ENCODE measurements around the gene ANKRD29. TPM values are rescaled to one million over a fixed set of nuclear protein-coding genes. Genes with fewer than 3 reads are reported as not detected.

Gene ANKRD29
- polyA plus RNA-seq, 1 donor (not counting 4 experiments of a cell fraction or from before 2014, with no cell fraction given), result 3.7 TPM

- Histone ChIP-seq H3K36me3 (ENCODE audit: control insufficient read depth in 2 of 2, extremely low read depth in 1 of 2, insufficient read depth in 2 of 2, low read length in 2 of 2) (no peaks in the 10 kb centered on the region), H3K79me2 (ENCODE audit: control insufficient read depth, insufficient read depth, low read length) (no peaks in the 10 kb centered on the region), H3K9me3 (ENCODE audit: control insufficient read depth, low read depth, low read length) (no peaks in the 10 kb centered on the region), H4K20me1 (ENCODE audit: control insufficient read depth, extremely low read depth, insufficient read depth, low read length) (no peaks in the 10 kb centered on the region), H3K27me3 (ENCODE audit: control insufficient read depth, extremely low read depth, insufficient read depth, low read length) (no peaks in the 10 kb centered on the region), H3K4me3 (ENCODE audit: control insufficient read depth in 2 of 3, extremely low read depth in 1 of 3, insufficient read depth in 2 of 3, low read depth in 1 of 3, low read length in 3 of 3) (no peak overlapping the region), H2AFZ (ENCODE audit: control insufficient read depth, low read length) (no peak overlapping the region), H3K4me1 (ENCODE audit: control insufficient read depth, extremely low read depth, insufficient read depth, low read length) (peaks cover 4% of the 10 kb centered on the region), H3K9me1 (ENCODE audit: control insufficient read depth, extremely low read depth, insufficient read depth, low read length) (no peaks in the 10 kb centered on the region), H3K4me2 (ENCODE audit: control insufficient read depth, extremely low read depth, insufficient read depth, low read depth, low read length) (no peak overlapping the region), H3K9ac (ENCODE audit: control insufficient read depth, extremely low read depth, insufficient read depth, low read length) (no peak overlapping the region), H3K27ac (ENCODE audit: control insufficient read depth, insufficient read depth, low read length) (no peak overlapping the region)
- TF ChIP-seq, protein P1, sequence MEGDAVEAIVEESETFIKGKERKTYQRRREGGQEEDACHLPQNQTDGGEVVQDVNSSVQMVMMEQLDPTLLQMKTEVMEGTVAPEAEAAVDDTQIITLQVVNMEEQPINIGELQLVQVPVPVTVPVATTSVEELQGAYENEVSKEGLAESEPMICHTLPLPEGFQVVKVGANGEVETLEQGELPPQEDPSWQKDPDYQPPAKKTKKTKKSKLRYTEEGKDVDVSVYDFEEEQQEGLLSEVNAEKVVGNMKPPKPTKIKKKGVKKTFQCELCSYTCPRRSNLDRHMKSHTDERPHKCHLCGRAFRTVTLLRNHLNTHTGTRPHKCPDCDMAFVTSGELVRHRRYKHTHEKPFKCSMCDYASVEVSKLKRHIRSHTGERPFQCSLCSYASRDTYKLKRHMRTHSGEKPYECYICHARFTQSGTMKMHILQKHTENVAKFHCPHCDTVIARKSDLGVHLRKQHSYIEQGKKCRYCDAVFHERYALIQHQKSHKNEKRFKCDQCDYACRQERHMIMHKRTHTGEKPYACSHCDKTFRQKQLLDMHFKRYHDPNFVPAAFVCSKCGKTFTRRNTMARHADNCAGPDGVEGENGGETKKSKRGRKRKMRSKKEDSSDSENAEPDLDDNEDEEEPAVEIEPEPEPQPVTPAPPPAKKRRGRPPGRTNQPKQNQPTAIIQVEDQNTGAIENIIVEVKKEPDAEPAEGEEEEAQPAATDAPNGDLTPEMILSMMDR (optimal IDR thresholded peaks at IDR 0.05 in 1 of 3, IDR thresholded peaks at IDR 0.05 in 1 of 3, conservative IDR thresholded peaks at IDR 0.05 in 1 of 3; ENCODE audit: extremely low read depth in 1 of 3, insufficient read depth in 2 of 3, low read length in 3 of 3), result no peak
- no peak for TF ChIP-seq EZH2 (IDR thresholded peaks at IDR 0.05; ENCODE audit: low read length)
- DNase-seq (ENCODE audit: low read depth, low spot score) (no peak), FAIRE-seq (no peak)
- dilution Hi-C loops (cut with MboI; ENCODE audit: extremely low pct_ligation_motif_present, low sequenced_read_pairs), result no loop called here
These were observed 10.5 kb downstream of the ANKRD29 start for GRCh38 chr18:23652232-23652631.

- dilution Hi-C loops (cut with MboI; ENCODE audit: extremely low pct_ligation_motif_present, low sequenced_read_pairs), result no loop called here
- Histone ChIP-seq H3K4me3 (ENCODE audit: control insufficient read depth in 2 of 3, extremely low read depth in 1 of 3, insufficient read depth in 2 of 3, low read depth in 1 of 3, low read length in 3 of 3) (no peak overlapping the region), H3K4me1 (ENCODE audit: control insufficient read depth, extremely low read depth, insufficient read depth, low read length) (peaks cover 4% of the 10 kb centered on the region), H3K79me2 (ENCODE audit: control insufficient read depth, insufficient read depth, low read length) (no peaks in the 10 kb centered on the region), H3K9me3 (ENCODE audit: control insufficient read depth, low read depth, low read length) (no peaks in the 10 kb centered on the region), H4K20me1 (ENCODE audit: control insufficient read depth, extremely low read depth, insufficient read depth, low read length) (no peaks in the 10 kb centered on the region), H2AFZ (ENCODE audit: control insufficient read depth, low read length) (no peak overlapping the region), H3K4me2 (ENCODE audit: control insufficient read depth, extremely low read depth, insufficient read depth, low read depth, low read length) (no peak overlapping the region), H3K9me1 (ENCODE audit: control insufficient read depth, extremely low read depth, insufficient read depth, low read length) (no peaks in the 10 kb centered on the region), H3K36me3 (ENCODE audit: control insufficient read depth in 2 of 2, extremely low read depth in 1 of 2, insufficient read depth in 2 of 2, low read length in 2 of 2) (no peaks in the 10 kb centered on the region), H3K27me3 (ENCODE audit: control insufficient read depth, extremely low read depth, insufficient read depth, low read length) (no peaks in the 10 kb centered on the region), H3K9ac (ENCODE audit: control insufficient read depth, extremely low read depth, insufficient read depth, low read length) (no peak overlapping the region), H3K27ac (ENCODE audit: control insufficient read depth, insufficient read depth, low read length) (no peak overlapping the region)
- no peak for TF ChIP-seq EZH2 (IDR thresholded peaks at IDR 0.05; ENCODE audit: low read length)
- TF ChIP-seq, protein P1 (optimal IDR thresholded peaks at IDR 0.05 in 1 of 3, IDR thresholded peaks at IDR 0.05 in 1 of 3, conservative IDR thresholded peaks at IDR 0.05 in 1 of 3; ENCODE audit: extremely low read depth in 1 of 3, insufficient read depth in 2 of 3, low read length in 3 of 3), result no peak
- no peak for DNase-seq (ENCODE audit: low read depth, low spot score)
- FAIRE-seq, result peak; percentile 64
These were observed 11.5 kb downstream of the ANKRD29 start for GRCh38 chr18:23650968-23651927.

Measured in keratinocyte (primary cell).